Measurements from ENCODE around the gene BLVRA. TPM values are rescaled to one million over a fixed set of nuclear protein-coding genes. Genes with fewer than 3 reads are reported as not detected.

BLVRA gene
- total RNA-seq, 6 experiments from 2014 or later: 3.1 to 14.7 (median 5.6) TPM

- intact Hi-C loops (cut with DNase I): loop anchor here in 1 of 2 donors (10.0 kb wide), 1 partner anchor 260 kb away; the partner anchor contains the start of gene STK17A
- DNase-seq (no peak), ATAC-seq (no peak)
- H3K27ac ChIP-seq: no peak overlapping the region
- no peak overlapping the region for H3K4me3 ChIP-seq
- no peak for TF ChIP-seq CTCF (IDR thresholded peaks at IDR 0.05)
- TF ChIP-seq POLR2A (IDR thresholded peaks at IDR 0.05): no peak
- H3K4me1 ChIP-seq: no peaks in the 10 kb centered on the region
- no peaks in the 10 kb centered on the region for H3K9me3 ChIP-seq
- 59% methylated on average over 2 of the region's 2 CpGs for WGBS (ENCODE audit: insufficient coverage, low coverage, low lambda C conversion rate, missing lambda C conversion rate)
- H3K36me3 ChIP-seq: no peaks in the 10 kb centered on the region
- no peaks in the 10 kb centered on the region for H3K27me3 ChIP-seq
Measured at GRCh38 chr7:43844662-43845061, 86.2 kb downstream of the BLVRA start.

- intact Hi-C loops (cut with DNase I): loop anchor here in 1 of 2 donors (10.0 kb wide), 1 partner anchor 263 kb away; the partner anchor contains the start of gene STK17A
- no peak for TF ChIP-seq POLR2A (IDR thresholded peaks at IDR 0.05)
- WGBS (ENCODE audit: insufficient coverage, low coverage, low lambda C conversion rate, missing lambda C conversion rate): 53% methylated on average over 3 of the region's 4 CpGs
Measured at GRCh38 chr7:43847496-43847895, 89.0 kb downstream of the BLVRA start.

GRCh38 chr7:43849047-43849446 lies 90.6 kb downstream of the BLVRA start:
- Histone ChIP-seq H3K4me3 (no peak overlapping the region), H3K27ac (no peak overlapping the region), H3K9me3 (no peaks in the 10 kb centered on the region), H3K4me1 (no peaks in the 10 kb centered on the region), H3K36me3 (no peaks in the 10 kb centered on the region), H3K27me3 (no peaks in the 10 kb centered on the region)
- intact Hi-C loops (cut with DNase I): loop anchor here in 1 of 2 donors (10.0 kb wide), 1 partner anchor 264 kb away; the partner anchor contains the start of gene STK17A
- DNase-seq: no peak
- no peak for ATAC-seq
- TF ChIP-seq CTCF (IDR thresholded peaks at IDR 0.05) (no peak), POLR2A (IDR thresholded peaks at IDR 0.05) (no peak)
- WGBS (ENCODE audit: insufficient coverage, low coverage, low lambda C conversion rate, missing lambda C conversion rate): 50% methylated on average over 2 of the region's 2 CpGs

More at GRCh38 chr7:43847496-43847895, 89.0 kb downstream of the BLVRA start:
- ATAC-seq (no peak), DNase-seq (no peak)
- no peaks in the 10 kb centered on the region for H3K36me3 ChIP-seq
- no peak overlapping the region for H3K27ac ChIP-seq
- no peaks in the 10 kb centered on the region for H3K4me1 ChIP-seq
- no peak overlapping the region for H3K4me3 ChIP-seq
- H3K9me3 ChIP-seq: no peaks in the 10 kb centered on the region
- no peaks in the 10 kb centered on the region for H3K27me3 ChIP-seq

GRCh38 chr7:43850348-43851116 lies 92.1 kb downstream of the BLVRA start:
- H3K27ac ChIP-seq: no peak overlapping the region
- ATAC-seq (no peak), DNase-seq (no peak)
- no peaks in the 10 kb centered on the region for H3K36me3 ChIP-seq
- H3K27me3 ChIP-seq: no peaks in the 10 kb centered on the region
- H3K9me3 ChIP-seq: no peaks in the 10 kb centered on the region
- intact Hi-C loops (cut with DNase I): no loop called here
- H3K4me1 ChIP-seq: no peaks in the 10 kb centered on the region
- WGBS (ENCODE audit: insufficient coverage, low coverage, low lambda C conversion rate, missing lambda C conversion rate): 80% methylated on average over 2 of the region's 5 CpGs
- TF ChIP-seq POLR2A (IDR thresholded peaks at IDR 0.05): no peak
- no peak for TF ChIP-seq CTCF (IDR thresholded peaks at IDR 0.05)
- no peak overlapping the region for H3K4me3 ChIP-seq

- DNase-seq (no peak), ATAC-seq (no peak)
- intact Hi-C loops (cut with DNase I): no loop called here
- no peaks in the 10 kb centered on the region for H3K27me3 ChIP-seq
- WGBS (ENCODE audit: insufficient coverage, low coverage, low lambda C conversion rate, missing lambda C conversion rate): 79% methylated on average over 2 of the region's 2 CpGs
- H3K36me3 ChIP-seq: no peaks in the 10 kb centered on the region
- H3K4me1 ChIP-seq: no peaks in the 10 kb centered on the region
- H3K27ac ChIP-seq: no peak overlapping the region
- H3K9me3 ChIP-seq: no peaks in the 10 kb centered on the region
- TF ChIP-seq POLR2A (IDR thresholded peaks at IDR 0.05) (no peak), CTCF (IDR thresholded peaks at IDR 0.05) (no peak)
- H3K4me3 ChIP-seq: no peak overlapping the region
Measured at GRCh38 chr7:43851805-43852204, 93.3 kb downstream of the BLVRA start.
